ENCODE measurements around the gene RAB33B.

DNA sequence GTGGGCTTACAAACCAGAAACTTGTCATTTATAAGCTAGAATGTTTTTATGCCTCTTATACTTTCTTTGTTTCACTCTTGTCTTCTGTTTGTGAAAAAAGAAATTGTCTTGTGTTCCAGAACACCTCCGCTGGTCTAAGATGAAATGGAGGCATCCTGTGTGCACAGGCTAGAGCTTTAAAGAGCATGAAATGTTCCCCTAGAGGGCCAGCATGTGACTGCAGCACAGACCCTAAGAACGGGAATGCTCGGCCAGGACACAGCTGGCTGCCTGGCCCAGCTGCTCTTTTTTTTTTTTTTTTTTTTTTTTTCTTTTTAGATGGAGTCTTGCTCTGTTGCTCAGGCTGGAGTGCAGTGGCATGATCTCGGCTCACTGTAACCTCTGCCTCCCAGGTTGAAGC, 68.5 kb downstream of the RAB33B start:
- TF ChIP-seq, protein P1, sequence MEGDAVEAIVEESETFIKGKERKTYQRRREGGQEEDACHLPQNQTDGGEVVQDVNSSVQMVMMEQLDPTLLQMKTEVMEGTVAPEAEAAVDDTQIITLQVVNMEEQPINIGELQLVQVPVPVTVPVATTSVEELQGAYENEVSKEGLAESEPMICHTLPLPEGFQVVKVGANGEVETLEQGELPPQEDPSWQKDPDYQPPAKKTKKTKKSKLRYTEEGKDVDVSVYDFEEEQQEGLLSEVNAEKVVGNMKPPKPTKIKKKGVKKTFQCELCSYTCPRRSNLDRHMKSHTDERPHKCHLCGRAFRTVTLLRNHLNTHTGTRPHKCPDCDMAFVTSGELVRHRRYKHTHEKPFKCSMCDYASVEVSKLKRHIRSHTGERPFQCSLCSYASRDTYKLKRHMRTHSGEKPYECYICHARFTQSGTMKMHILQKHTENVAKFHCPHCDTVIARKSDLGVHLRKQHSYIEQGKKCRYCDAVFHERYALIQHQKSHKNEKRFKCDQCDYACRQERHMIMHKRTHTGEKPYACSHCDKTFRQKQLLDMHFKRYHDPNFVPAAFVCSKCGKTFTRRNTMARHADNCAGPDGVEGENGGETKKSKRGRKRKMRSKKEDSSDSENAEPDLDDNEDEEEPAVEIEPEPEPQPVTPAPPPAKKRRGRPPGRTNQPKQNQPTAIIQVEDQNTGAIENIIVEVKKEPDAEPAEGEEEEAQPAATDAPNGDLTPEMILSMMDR (conservative IDR thresholded peaks at IDR 0.05; ENCODE audit: low read length), result no peak
- TF ChIP-seq EZH2phosphoT487 (IDR thresholded peaks at IDR 0.05; ENCODE audit: borderline replicate concordance, low read depth, low read length), result no peak

Data from OCI-LY7 (cell line).